Measurements from ENCODE around the gene GALNS. TPM values are rescaled to one million over a fixed set of nuclear protein-coding genes. Genes with fewer than 3 reads are reported as not detected.

The GALNS gene
- total RNA-seq, 1 experiment from 2014 or later: 29.5 TPM

GRCh38 chr16:88781140-88782077 is 75.3 kb downstream of the GALNS start:
- no peak for ATAC-seq
- TF ChIP-seq, protein P1, sequence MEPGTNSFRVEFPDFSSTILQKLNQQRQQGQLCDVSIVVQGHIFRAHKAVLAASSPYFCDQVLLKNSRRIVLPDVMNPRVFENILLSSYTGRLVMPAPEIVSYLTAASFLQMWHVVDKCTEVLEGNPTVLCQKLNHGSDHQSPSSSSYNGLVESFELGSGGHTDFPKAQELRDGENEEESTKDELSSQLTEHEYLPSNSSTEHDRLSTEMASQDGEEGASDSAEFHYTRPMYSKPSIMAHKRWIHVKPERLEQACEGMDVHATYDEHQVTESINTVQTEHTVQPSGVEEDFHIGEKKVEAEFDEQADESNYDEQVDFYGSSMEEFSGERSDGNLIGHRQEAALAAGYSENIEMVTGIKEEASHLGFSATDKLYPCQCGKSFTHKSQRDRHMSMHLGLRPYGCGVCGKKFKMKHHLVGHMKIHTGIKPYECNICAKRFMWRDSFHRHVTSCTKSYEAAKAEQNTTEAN (CRISPR knock-in tag; IDR thresholded peaks at IDR 0.05): no peak
- no peak for TF ChIP-seq NR1H2 (CRISPR knock-in tag; IDR thresholded peaks at IDR 0.05)
- TF ChIP-seq AR (CRISPR knock-in tag; IDR thresholded peaks at IDR 0.05): no peak
- no peak for TF ChIP-seq ZSCAN18 (CRISPR knock-in tag; IDR thresholded peaks at IDR 0.05)
- TF ChIP-seq, protein P2, sequence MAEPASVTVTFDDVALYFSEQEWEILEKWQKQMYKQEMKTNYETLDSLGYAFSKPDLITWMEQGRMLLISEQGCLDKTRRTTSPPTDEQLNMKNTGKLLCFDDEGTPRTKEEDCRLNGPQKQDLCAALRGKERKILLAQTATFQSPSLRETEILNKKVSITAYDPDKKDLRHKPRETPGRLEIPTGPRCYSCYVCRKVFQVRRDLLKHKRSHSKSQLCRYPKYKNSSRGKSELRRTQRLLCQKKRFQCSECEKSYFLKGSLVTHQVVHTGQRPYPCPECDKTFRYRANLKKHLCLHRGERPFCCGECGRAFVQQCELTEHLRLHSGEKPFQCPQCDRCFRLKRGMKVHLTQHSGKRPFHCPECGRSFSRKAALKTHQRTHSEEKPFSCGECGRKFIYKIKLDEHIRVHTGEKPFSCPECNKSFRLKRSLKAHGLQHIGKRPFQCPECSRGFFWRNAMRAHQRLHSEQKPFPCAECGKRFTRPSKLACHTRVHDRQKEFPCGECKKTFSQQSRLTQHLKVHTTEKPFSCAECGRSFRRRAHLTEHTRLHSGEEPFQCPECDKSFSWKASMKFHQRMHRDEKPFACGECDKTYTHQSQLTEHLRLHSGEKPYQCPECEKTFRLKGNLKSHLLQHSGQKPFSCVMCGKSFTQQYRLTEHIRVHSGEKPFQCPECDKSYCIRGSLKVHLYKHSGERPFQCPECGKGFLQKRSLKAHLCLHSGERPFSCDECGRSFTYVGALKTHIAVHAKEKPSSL (CRISPR knock-in tag; conservative IDR thresholded peaks at IDR 0.05): no peak
- TF ChIP-seq OVOL2 (CRISPR knock-in tag; IDR thresholded peaks at IDR 0.05; ENCODE audit: borderline replicate concordance): no peak
- TF ChIP-seq NR2C2 (CRISPR knock-in tag; IDR thresholded peaks at IDR 0.05): no peak
- TF ChIP-seq SMAD3 (CRISPR knock-in tag; IDR thresholded peaks at IDR 0.05; ENCODE audit: borderline replicate concordance): no peak
- TF ChIP-seq E2F1 (CRISPR knock-in tag; IDR thresholded peaks at IDR 0.05): no peak
- no peak for TF ChIP-seq TCF7 (CRISPR knock-in tag; IDR thresholded peaks at IDR 0.05; ENCODE audit: low read depth)
- TF ChIP-seq TP53 (CRISPR knock-in tag; IDR thresholded peaks at IDR 0.05): no peak
- TF ChIP-seq ZNF232 (CRISPR knock-in tag; IDR thresholded peaks at IDR 0.05): no peak
- no peak for TF ChIP-seq ZNF671 (CRISPR knock-in tag; IDR thresholded peaks at IDR 0.05)
- no peak for TF ChIP-seq MYBL2 (CRISPR knock-in tag; IDR thresholded peaks at IDR 0.05)
- TF ChIP-seq ZMAT4 (CRISPR knock-in tag; IDR thresholded peaks at IDR 0.05): no peak
- TF ChIP-seq, protein P3, sequence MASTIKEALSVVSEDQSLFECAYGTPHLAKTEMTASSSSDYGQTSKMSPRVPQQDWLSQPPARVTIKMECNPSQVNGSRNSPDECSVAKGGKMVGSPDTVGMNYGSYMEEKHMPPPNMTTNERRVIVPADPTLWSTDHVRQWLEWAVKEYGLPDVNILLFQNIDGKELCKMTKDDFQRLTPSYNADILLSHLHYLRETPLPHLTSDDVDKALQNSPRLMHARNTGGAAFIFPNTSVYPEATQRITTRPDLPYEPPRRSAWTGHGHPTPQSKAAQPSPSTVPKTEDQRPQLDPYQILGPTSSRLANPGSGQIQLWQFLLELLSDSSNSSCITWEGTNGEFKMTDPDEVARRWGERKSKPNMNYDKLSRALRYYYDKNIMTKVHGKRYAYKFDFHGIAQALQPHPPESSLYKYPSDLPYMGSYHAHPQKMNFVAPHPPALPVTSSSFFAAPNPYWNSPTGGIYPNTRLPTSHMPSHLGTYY (CRISPR knock-in tag; IDR thresholded peaks at IDR 0.05): no peak
- peaks cover 15% of the 10 kb centered on the region for H3K4me1 Mint-ChIP-seq
- no peaks in the 10 kb centered on the region for H3K9me3 Mint-ChIP-seq
- ChIA-PET CTCF (interaction anchor here (1.1 to 10.5 kb wide), 9 partner anchors 10 to 386 kb away, joined by 3 to 117 read pairs (median 5); no protein-coding TSS in a partner anchor), POLR2A (interaction anchor here (1.2 to 1.7 kb wide), 2 partner anchors 11 kb away, joined by 3 to 5 read pairs; no protein-coding TSS in a partner anchor)
- peak overlapping the region; percentile 82 for H3K27ac Mint-ChIP-seq
- 0 out of 2 replicates have a peak, but pooled peaks cover 3% of the 10 kb centered on the region for H3K27me3 Mint-ChIP-seq (ENCODE audit: low read depth)
- no peaks in the 10 kb centered on the region for H3K36me3 Mint-ChIP-seq
- DNase-seq (ENCODE audit: low spot score): no peak
- no peak overlapping the region for H3K4me3 Mint-ChIP-seq
